Activated T-cell treated with anti-CD3 and anti-CD28 coated beads, Interleukin-2, amount 50 U/mL, for 48 hours (primary cell): ENCODE results near the gene WT1.
"Not testable (repeated sequence)": the region's sequence is repeated elsewhere in the genome, so short reads cannot be mapped to it uniquely, and the experiment has no call there.

Source experiments
- DNase-seq, 2 experiments: peaks; one replicate each; pipeline ENCODE4 v3.0.0-alpha.2; 2020

Gene WT1

GRCh38 chr11:32435511-32435941 is at the start of gene WT1:
Gene WT1, minus strand, starts transcription at chr11:32435539.
- no peak for DNase-seq

- DNase-seq: no peak
Measured at GRCh38 chr11:32479291-32479690, 44.0 kb upstream of the WT1 start.

GRCh38 chr11:32478277-32478731 is 43.0 kb upstream of the WT1 start:
- DNase-seq: no peak

GRCh38 chr11:32473282-32473909 is 38.1 kb upstream of the WT1 start:
- no peak for DNase-seq

- DNase-seq: no peak
Measured at GRCh38 chr11:32472226-32472625, 36.9 kb upstream of the WT1 start.

GRCh38 chr11:32471544-32471943 is 36.2 kb upstream of the WT1 start:
- DNase-seq: not testable (repeated sequence)

GRCh38 chr11:32469791-32470190 is 34.5 kb upstream of the WT1 start:
- DNase-seq: no peak

- no peak for DNase-seq
Measured at GRCh38 chr11:32466279-32466915, 31.1 kb upstream of the WT1 start.

- no peak for DNase-seq
Measured at GRCh38 chr11:32464078-32464477, 28.7 kb upstream of the WT1 start.

GRCh38 chr11:32462011-32462690 is 26.8 kb upstream of the WT1 start:
- DNase-seq: no peak

GRCh38 chr11:32456864-32457263 is 21.5 kb upstream of the WT1 start:
- no peak for DNase-seq

GRCh38 chr11:32454993-32455392 is 19.7 kb upstream of the WT1 start:
- DNase-seq: no peak

GRCh38 chr11:32451808-32452207 is 16.5 kb upstream of the WT1 start:
- DNase-seq: no peak

- no peak for DNase-seq
Measured at GRCh38 chr11:32450372-32450771, 15.0 kb upstream of the WT1 start.

GRCh38 chr11:32448232-32448631 is 12.9 kb upstream of the WT1 start:
- DNase-seq: no peak

- no peak for DNase-seq
Measured at GRCh38 chr11:32447252-32447651, 11.9 kb upstream of the WT1 start.

- DNase-seq: no peak
Measured at GRCh38 chr11:32446227-32446626, 10.9 kb upstream of the WT1 start.

GRCh38 chr11:32444186-32444585 is 8.8 kb upstream of the WT1 start:
- DNase-seq: no peak

- DNase-seq: no peak
Measured at GRCh38 chr11:32440916-32441315, 5.6 kb upstream of the WT1 start.

- no peak for DNase-seq
Measured at GRCh38 chr11:32440312-32440908, 5.1 kb upstream of the WT1 start.

GRCh38 chr11:32439501-32440210 is 4.3 kb upstream of the WT1 start:
- no peak for DNase-seq

- DNase-seq: no peak
Measured at GRCh38 chr11:32438866-32439489, 3.6 kb upstream of the WT1 start.
